Ecto neural progenitor cell (in vitro differentiated cells): ENCODE measurements around the gene INSYN1.
"Not testable (repeated sequence)": the region's sequence is repeated elsewhere in the genome, so short reads cannot be mapped to it uniquely, and the experiment has no call there.

Source experiments
- DNase-seq: peaks from one replicate; pipeline ENCODE4 v3.0.0-alpha.2; 2018; ENCODE audit warnings: low spot score

INSYN1 gene

DNA sequence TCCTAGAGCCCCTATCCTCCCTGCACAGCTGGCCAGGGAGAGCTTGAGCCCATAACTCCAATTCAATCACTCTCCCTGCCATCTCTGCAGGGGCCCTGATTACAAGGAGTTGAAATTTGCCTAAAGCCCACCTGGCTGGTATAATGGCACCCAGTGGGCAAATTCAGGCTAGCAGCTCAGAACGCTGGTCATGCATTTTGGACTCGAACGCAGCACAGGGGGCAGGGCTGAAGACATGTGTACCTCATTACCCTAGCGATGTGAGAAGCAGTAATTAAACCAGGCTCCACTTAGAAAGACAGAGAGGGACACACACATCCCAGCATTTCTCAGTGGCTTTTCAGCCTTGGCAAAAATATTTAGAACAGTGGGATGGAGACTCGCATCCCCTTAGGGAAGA is 3.2 kb downstream of the INSYN1 start:
- no peak for DNase-seq

- no peak for DNase-seq
Measured at GRCh38 chr15:73749533-73749932, 3.6 kb downstream of the INSYN1 start.

- DNase-seq = no peak
Measured at GRCh38 chr15:73748730-73749129, 4.4 kb downstream of the INSYN1 start.

GRCh38 chr15:73747847-73748590 is 5.1 kb downstream of the INSYN1 start:
- DNase-seq = no peak

DNA sequence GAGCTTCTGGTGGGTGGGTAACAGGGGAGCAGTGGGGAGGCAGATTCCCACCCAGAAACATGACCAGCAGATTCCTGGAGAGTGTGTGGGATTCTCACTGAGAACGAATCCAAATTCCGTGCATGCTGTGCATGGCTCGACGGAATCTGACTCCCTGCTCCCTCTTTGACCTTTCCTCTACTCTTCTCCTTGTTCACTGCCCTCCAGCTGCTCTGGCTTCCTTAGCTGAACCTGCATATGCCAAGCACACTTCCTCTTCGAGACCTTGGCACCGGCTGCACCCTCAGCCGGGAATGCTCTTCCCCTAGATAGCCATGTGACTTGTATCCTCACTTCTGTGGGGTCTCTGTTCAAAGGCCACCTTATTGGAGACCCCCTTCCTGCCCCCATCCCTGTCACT is 6.3 kb downstream of the INSYN1 start:
- DNase-seq = no peak

DNA sequence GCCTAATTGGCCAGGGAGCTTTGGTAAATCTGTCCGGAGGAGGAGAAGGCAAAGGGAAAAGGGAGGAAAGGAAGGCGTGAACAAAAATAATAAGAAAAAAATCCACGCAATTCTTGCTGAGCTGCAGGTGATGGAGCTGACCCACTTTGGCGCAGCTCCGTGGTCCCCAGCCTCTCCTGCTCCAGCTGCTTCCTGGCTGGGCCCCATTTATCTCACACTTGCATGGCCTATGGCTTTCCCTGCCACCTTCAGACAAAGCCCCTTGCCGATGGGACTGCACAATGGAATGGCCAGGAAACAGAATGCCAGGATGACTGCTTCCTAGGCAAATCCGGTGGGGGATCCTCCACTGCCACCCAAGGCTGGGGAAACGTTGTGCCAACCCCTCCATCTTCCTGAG is 6.9 kb downstream of the INSYN1 start:
- DNase-seq = no peak

DNA sequence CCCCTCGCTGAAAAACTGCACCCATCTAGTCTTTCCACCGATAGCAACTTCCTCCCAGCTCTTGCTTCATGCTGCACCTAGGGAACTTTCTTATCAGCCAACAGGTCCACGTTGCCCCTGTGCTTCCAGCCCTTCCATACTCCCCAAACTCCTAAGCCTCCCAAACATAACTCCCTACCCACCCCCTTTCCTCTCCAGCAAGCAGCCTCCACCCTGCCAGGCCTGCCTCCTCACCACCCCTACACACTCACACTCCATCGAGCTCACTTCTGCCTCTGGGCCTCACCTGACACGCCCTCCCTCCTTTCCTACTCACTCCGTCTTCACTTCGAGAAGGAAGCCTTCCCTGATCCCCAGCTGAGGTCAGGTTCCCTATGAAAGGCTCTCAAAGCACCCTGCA is 8.1 kb downstream of the INSYN1 start:
- no peak for DNase-seq

DNA sequence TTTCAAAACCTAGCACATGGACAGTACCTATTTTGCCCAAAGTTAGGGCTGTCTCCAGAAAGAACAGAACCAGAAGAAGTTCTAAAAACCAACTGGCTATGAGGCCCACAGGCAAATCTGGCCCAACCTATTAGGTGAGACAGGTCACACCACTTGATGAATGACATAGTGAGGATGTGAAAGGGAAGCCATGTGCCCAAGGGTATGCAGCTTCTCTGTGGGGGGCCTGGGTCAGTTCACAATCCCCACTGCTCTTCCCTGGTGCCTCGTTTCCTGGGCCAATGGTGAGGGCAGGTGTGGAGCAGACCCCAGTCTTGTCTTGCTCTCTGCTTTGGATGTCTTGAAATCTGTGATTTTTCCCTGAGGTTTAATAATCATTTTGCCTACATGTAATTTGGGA is 8.9 kb downstream of the INSYN1 start:
- DNase-seq = no peak

- DNase-seq = no peak
Measured at GRCh38 chr15:73741321-73741836, 11.8 kb downstream of the INSYN1 start.

- no peak for DNase-seq
Measured at GRCh38 chr15:73740152-73741048, 12.8 kb downstream of the INSYN1 start.

DNA sequence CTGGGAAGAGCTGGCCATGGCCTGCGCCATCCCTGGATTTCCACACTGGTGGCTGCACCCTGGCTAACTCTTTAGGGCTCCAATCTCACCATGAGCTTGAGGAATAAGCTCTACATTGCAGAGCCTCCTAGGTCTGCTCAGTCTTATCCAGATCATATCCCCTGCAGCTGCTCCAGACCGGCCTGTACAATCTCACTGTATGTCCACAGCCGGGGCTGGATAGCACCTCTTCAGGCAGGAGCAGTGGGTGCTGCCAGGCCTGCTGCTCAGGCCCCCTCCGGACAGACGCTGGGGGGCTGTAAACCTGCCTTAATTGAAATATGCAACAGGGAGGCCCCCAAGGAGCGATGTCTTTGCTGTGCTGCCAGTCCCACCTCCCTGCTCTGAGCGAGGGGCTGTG is 15.6 kb downstream of the INSYN1 start:
- DNase-seq = no peak

DNA sequence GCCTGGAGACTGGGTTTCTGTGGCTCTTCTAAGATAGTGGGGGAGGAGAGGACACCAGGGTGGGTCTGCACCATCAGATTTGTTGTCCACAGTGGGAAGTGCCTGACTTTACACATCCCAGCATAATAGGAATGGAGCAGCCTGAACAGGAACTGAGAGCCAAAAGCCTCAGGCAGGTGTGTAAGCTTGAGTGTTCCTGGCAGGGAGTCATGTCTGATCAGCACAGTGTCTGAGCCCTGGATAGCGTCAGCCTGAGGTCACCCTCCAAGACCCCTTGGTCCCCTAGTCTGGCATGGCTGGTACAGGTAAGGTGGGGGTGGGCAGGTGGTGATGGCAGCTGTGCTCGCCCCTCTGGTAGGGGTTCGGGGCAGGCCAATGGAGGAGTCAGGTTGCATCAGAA is 20.2 kb downstream of the INSYN1 start:
- DNase-seq = no peak

DNA sequence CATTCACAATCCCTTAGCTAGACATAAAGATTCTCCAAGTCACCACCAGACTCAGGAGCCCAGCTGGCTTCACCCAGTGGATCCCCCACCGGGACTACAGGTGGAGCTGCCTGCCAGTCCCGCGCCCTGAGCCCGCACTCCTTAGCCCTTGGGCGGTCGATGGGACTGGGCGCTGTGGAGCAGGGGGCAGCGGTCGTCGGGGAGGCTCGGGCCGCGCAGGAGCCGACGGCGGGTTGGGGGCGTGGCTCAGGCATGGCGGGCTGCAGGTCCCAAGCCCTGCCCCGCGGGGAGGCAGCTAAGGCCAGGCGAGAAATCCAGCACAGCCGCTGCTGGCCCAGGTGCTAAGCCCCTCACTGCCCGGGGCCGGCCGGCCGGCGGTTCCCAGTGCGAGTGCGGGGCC is 21.1 kb downstream of the INSYN1 start:
- DNase-seq = not testable (repeated sequence)

DNA sequence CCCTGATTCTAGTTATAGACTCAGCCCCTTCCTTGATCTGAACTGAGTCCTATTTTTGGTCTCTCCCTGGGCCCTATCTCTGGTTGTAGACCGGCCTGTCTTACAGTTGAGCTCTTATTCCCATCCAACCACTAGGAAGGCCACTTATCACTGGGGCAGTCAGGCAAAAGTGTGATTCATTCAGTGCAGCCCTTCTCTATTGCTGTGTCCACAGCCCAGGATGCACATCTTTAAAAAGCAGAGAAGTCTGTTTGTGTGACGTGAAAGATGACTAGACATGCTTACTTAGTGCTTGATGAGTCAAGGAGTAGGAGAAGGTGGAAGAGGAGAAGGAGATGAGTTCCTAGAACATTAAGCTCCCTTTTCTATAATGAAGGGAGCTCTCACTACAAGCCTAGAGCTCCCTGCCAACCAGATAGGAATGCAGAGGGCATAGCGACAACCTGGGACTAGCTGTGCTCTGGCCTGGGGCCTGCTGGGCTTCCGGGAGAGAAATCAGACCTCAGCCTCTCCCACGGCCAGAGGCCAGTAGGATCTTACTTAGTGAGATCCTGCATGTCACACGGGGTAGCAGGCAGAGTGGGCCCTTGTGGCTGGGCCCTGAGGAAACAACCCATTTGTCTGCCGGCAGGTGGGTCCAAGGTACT is 25.7 kb downstream of the INSYN1 start:
- no peak for DNase-seq

DNA sequence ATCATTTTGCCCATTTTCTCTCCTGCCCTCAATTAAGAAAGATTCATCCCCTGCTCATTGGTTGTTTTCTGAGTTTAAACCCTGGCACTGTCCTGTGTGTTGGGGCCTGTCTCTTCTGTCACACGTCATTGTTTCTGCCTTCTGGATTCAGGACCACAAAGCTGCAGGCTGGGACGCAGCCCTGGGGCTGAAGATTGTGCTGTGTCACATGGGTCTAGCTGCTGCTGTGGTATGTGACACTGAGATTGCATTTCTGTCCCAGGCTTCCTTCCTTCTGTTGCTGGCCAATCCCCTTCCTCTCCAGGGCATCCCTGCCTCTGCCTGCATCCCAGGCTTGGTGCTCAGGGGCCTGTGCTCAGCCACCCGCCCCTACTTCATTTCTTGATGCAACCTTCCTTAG is 28.9 kb downstream of the INSYN1 start:
- DNase-seq = no peak

DNA sequence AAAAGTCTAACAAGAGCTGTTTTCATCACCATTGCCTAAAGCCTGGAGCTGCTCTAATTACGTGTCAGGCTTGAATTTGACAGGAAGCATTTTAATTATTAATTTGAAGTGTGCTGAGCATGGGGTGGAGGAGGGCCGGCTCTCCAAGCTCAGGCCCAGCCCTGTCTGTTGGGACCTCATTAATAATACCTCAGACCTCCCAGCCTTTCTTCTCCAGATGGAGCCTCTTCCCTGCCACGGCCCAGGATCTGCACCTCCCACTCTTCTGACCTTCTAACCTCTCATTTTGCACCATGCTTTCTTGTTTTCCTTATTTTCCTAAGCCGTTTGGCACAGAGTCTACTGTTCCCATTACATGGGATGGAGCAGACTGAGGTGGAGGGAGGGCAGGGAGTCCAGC is 30.0 kb downstream of the INSYN1 start:
- no peak for DNase-seq

GRCh38 chr15:73722425-73722824 is 30.7 kb downstream of the INSYN1 start:
- no peak for DNase-seq

DNA sequence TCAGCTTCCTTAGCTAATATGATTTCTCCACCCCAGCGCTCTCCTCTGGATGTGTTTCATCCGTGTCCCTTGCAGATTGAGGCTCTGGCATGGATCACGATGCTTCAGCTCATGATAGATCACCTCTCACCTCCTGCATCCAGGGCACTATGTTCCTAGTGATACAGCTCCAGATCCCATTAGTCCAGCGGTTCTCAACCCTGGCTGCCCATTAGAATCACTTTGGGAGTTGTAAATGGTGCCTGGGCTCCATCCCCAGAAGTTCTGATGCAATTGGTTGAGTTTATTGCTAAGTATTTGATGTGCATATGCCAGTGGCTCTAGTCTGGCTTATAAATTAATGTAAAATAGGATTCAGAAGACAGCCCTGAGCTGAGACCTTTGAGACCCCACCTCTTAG is 34.5 kb downstream of the INSYN1 start:
- DNase-seq = no peak

- no peak for DNase-seq
Measured at GRCh38 chr15:73717802-73718201, 35.3 kb downstream of the INSYN1 start.

GRCh38 chr15:73717206-73717605 is 35.9 kb downstream of the INSYN1 start:
- no peak for DNase-seq

DNA sequence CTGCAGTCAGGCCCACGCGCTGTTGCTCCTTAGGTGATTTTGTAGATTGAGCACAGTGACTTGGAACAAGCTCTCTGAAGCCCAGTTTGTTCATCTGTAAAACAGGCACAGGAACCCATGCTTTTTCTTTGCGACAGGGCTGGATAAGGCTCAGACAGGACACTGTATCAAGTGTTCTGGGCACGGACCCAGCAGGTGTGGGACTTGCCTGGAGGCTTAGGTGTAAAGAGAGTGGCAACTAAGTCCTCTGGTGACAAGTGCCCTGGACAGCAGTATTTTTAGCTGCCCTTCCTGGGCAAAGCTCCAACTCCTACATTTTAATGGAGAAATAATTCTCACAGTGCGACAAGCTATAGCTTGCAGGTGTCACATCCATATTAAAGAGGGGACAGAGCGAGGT is 36.7 kb downstream of the INSYN1 start:
- DNase-seq = no peak

- no peak for DNase-seq
Measured at GRCh38 chr15:73715417-73715816, 37.7 kb downstream of the INSYN1 start.
